ENCODE data around the gene LFNG. TPM values are rescaled to one million over a fixed set of nuclear protein-coding genes. Genes with fewer than 3 reads are reported as not detected.

The LFNG gene
- total RNA-seq, 3 donors from 2014 or later (not counting 1 experiment from before 2014, with no cell fraction given): 140 to 191 (median 176) TPM

DNA sequence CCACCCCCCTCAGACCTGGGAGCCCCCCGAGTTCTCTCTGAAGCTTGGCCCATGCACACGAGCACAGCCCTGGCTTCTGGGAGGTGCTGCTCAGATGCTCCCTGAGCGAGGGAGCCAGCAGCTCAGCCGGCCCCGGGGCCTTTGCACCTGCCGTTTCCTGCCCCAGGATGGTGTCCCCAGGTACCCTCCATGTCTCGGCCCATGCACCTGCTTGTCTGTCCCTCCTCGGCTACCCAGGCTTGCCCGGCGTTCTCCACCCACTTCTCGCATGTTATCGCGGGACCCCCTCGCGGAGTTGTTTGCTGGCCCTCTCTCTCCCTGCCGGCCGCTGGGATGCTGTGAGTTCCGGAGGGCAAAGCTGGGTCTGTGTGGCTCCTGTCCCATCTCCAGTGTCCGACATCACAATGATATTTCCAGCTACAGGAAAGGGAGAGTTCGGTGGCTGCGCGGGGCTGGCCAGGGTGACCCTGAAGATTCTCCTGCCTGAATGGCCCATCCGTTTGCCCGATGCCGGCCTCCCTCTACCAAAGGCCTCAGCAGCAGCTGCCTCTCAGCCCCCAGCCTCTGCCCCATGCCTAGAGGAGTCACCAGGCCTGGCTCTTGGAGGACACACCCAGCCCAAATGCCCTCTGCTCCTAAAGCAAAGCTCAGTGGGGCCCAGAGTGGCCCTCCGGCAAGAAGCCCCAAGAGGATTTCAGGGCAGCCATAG lies 12.2 kb upstream of the LFNG start:
- H3K9me3 Mint-ChIP-seq: no peaks in the 10 kb centered on the region
- H3K27ac Mint-ChIP-seq: peak overlapping the region in 1 of 2 donors; percentile 95
- Histone ChIP-seq H3K27ac (ENCODE audit: low read length) (no peak overlapping the region), H3K4me3 (ENCODE audit: low read length) (no peak overlapping the region), H3K9me3 (ENCODE audit: control insufficient read depth, insufficient read depth, low read length) (no peaks in the 10 kb centered on the region), H3K27me3 (ENCODE audit: control insufficient read depth, insufficient read depth, low read length) (no peaks in the 10 kb centered on the region), H3K36me3 (ENCODE audit: control insufficient read depth, insufficient read depth, low read length) (no peaks in the 10 kb centered on the region), H3K4me1 (ENCODE audit: control insufficient read depth, insufficient read depth, low read length) (peaks cover 52% of the 10 kb centered on the region)
- DNase-seq (no peak), ATAC-seq (no peak)
- H3K27me3 Mint-ChIP-seq (ENCODE audit: low read depth in 2 of 2): no peaks in the 10 kb centered on the region
- H3K36me3 Mint-ChIP-seq: no peaks in the 10 kb centered on the region
- H3K4me1 Mint-ChIP-seq: peaks cover 29 to 49% of the 10 kb centered on the region in 2 donors
- TF ChIP-seq, protein P1, sequence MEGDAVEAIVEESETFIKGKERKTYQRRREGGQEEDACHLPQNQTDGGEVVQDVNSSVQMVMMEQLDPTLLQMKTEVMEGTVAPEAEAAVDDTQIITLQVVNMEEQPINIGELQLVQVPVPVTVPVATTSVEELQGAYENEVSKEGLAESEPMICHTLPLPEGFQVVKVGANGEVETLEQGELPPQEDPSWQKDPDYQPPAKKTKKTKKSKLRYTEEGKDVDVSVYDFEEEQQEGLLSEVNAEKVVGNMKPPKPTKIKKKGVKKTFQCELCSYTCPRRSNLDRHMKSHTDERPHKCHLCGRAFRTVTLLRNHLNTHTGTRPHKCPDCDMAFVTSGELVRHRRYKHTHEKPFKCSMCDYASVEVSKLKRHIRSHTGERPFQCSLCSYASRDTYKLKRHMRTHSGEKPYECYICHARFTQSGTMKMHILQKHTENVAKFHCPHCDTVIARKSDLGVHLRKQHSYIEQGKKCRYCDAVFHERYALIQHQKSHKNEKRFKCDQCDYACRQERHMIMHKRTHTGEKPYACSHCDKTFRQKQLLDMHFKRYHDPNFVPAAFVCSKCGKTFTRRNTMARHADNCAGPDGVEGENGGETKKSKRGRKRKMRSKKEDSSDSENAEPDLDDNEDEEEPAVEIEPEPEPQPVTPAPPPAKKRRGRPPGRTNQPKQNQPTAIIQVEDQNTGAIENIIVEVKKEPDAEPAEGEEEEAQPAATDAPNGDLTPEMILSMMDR (IDR thresholded peaks at IDR 0.05): no peak
- intact Hi-C loops (cut with micrococcal nuclease): no loop called here
- H3K4me3 Mint-ChIP-seq: no peak overlapping the region
- 88% methylated on average over 26 of the region's 26 CpGs for WGBS (ENCODE audit: insufficient coverage)

DNA sequence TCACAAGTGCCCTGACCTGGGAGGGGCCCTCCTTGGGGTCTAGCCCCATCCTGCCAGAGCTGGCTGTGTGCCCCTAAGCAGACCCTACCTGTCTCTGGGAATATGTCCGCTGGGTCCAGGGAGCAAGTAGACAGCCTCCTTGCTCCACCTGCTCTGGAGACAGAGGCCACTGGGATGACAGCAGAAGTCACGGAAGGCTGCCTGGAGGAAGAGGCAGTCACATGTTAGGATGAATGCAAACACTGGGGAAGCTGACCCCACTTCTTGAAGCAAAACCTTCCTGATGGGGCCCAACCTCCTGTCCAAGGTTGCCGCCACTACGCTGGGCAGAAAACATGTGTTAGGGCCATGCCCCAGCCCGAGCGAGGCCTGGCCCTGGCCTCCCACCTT lies 11.7 kb upstream of the LFNG start:
- Histone ChIP-seq H3K36me3 (ENCODE audit: control insufficient read depth, insufficient read depth, low read length) (no peaks in the 10 kb centered on the region), H3K27me3 (ENCODE audit: control insufficient read depth, insufficient read depth, low read length) (no peaks in the 10 kb centered on the region), H3K27ac (ENCODE audit: low read length) (peak overlapping the region; percentile 90), H3K4me1 (ENCODE audit: control insufficient read depth, insufficient read depth, low read length) (peaks cover 57% of the 10 kb centered on the region), H3K9me3 (ENCODE audit: control insufficient read depth, insufficient read depth, low read length) (no peaks in the 10 kb centered on the region), H3K4me3 (ENCODE audit: low read length) (no peak overlapping the region)
- Mint-ChIP-seq H3K4me1 (peaks cover 34 to 55% of the 10 kb centered on the region in 2 donors), H3K36me3 (no peaks in the 10 kb centered on the region), H3K9me3 (no peaks in the 10 kb centered on the region), H3K4me3 (peak overlapping the region; percentile 76), H3K27ac (peak overlapping the region in 1 of 2 donors; percentile 95), H3K27me3 (ENCODE audit: low read depth in 2 of 2) (no peaks in the 10 kb centered on the region)
- TF ChIP-seq, protein P1 (IDR thresholded peaks at IDR 0.05): no peak
- 78% methylated on average over 6 of the region's 6 CpGs for WGBS (ENCODE audit: insufficient coverage)
- DNase-seq (peak in 1 of 2 donors; percentile 26), ATAC-seq (no peak)
- intact Hi-C loops (cut with micrococcal nuclease): loop anchor here (1.0 kb wide), 1 partner anchor 22 kb away; no protein-coding TSS in a partner anchor

DNA sequence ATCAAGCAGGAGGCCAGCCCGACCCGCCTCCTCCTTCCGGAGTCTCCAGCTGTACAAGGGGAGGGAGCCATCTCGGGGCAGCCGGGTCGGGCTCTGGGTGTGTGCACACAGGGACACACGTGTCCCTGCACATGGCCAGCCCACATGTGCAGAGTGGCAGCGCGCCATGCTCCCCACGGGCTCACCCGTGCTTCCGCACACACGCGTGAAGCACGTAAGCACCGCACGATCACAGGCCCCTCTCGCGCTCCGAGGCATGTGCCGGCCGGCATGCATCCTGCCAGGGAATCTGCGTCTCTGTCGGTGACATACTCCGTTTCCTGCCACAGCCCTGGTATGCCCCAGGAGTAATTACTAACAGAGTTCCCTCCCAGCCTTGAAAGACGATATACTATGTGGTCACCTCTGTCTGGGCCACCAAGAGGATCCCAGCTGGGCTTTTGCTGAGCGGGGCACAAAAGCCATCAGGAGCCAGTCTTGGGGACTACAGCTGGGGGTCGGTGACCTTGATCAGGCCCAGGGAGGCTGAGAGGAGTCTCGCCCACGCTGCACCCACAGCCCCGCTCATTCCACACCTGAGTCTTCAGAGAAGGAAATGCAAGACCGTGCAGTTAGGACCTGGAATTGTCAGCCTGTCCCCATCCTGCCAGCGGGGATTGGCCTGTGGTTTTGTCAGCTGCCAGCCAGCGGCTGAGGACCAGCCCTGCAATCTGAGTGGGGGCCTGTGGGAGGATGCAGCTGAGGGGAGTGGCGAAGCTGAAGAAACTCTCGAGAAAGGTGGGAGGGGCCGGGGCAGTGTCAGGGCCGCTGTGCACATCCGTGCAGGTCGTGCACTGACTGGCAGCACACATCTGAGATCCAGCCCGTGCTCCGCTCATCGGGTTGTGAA lies 11.0 kb upstream of the LFNG start:
- peak overlapping the region in 1 of 2 donors; percentile 95 for H3K27ac Mint-ChIP-seq
- Histone ChIP-seq H3K27ac (ENCODE audit: low read length) (peak overlapping the region; percentile 90), H3K4me1 (ENCODE audit: control insufficient read depth, insufficient read depth, low read length) (peaks cover 64% of the 10 kb centered on the region), H3K9me3 (ENCODE audit: control insufficient read depth, insufficient read depth, low read length) (no peaks in the 10 kb centered on the region), H3K36me3 (ENCODE audit: control insufficient read depth, insufficient read depth, low read length) (no peaks in the 10 kb centered on the region), H3K27me3 (ENCODE audit: control insufficient read depth, insufficient read depth, low read length) (no peaks in the 10 kb centered on the region), H3K4me3 (ENCODE audit: low read length) (peak overlapping the region; percentile 12)
- H3K27me3 Mint-ChIP-seq (ENCODE audit: low read depth in 2 of 2): no peaks in the 10 kb centered on the region
- H3K36me3 Mint-ChIP-seq: no peaks in the 10 kb centered on the region
- no peaks in the 10 kb centered on the region for H3K9me3 Mint-ChIP-seq
- peak overlapping the region; percentile 76 for H3K4me3 Mint-ChIP-seq
- intact Hi-C loops (cut with micrococcal nuclease): loop anchor here (1.0 kb wide), 1 partner anchor 22 kb away; no protein-coding TSS in a partner anchor
- peaks cover 37 to 61% of the 10 kb centered on the region in 2 donors for H3K4me1 Mint-ChIP-seq
- TF ChIP-seq, protein P1 (IDR thresholded peaks at IDR 0.05): no peak
- WGBS (ENCODE audit: insufficient coverage): 6% methylated on average over 43 of the region's 43 CpGs
- ATAC-seq (peak; percentile 49 to 68 (median 61)), DNase-seq (peak; percentile 72 to 94)

Data from natural killer cell (primary cell).